Lower lobe of right lung (tissue), 2 donors: ENCODE data around the gene DCHS2. TPM values are rescaled to one million over a fixed set of nuclear protein-coding genes. Genes with fewer than 3 reads are reported as not detected.

Experiments used
- ATAC-seq, 2 donors: fragments of 200-7000 bp; cut with Tn5 transposase; one replicate each; pipeline ENCODE4 v1.9.1; 2020 to 2022; ENCODE audit warnings: mild to moderate bottlenecking in 2 of 2, moderate library complexity in 2 of 2
- DNase-seq: peaks from one replicate; pipeline ENCODE4 v3.0.0-alpha.2; 2020
- H3K27ac ChIP-seq: fragments of 200-600 bp; one replicate; pipeline ENCODE4 v1.8.0; 2022
- H3K27me3 ChIP-seq: fragments of 200-600 bp; one replicate; pipeline ENCODE4 v1.8.0; 2022; ENCODE audit warnings: low read depth
- H3K36me3 ChIP-seq: fragments of 200-600 bp; one replicate; pipeline ENCODE4 v1.8.0; 2022; ENCODE audit warnings: mild to moderate bottlenecking
- H3K4me1 ChIP-seq: fragments of 200-600 bp; one replicate; pipeline ENCODE4 v1.8.0; 2022
- H3K4me3 ChIP-seq: fragments of 200-600 bp; one replicate; pipeline ENCODE4 v1.8.0; 2022; ENCODE audit warnings: mild to moderate bottlenecking
- H3K9me3 ChIP-seq: fragments of 200-600 bp; one replicate; pipeline ENCODE4 v1.8.0; 2022
- intact Hi-C: fragments of 100-400 bp; cut with DNase I; formaldehyde crosslinking; loops from one replicate; pipeline ENCODE4 v1.11.0; 2022
- total RNA-seq: library from RNA; stranded (reverse); fragmentation: NEBNext Ultra II Directional; extraction: Animal tissue kit (Norgen Biotek cat#: 25700); gene quantifications from one replicate; pipeline ENCODE4 v1.2.1, GENCODE V29; 2021
- TF ChIP-seq, protein P1 (sequence below): fragments of 200-600 bp; IDR thresholded peaks from one replicate; pipeline ENCODE4 v1.8.0; 2022; ENCODE audit warnings: antibody characterized with exemption, mild to moderate bottlenecking
- donor health status: DM: no; HTN: yes; CAD: no; lungs with severe emphysema.

The DCHS2 gene
- total RNA-seq, 1 donor from 2014 or later: 0.53 TPM

DNA sequence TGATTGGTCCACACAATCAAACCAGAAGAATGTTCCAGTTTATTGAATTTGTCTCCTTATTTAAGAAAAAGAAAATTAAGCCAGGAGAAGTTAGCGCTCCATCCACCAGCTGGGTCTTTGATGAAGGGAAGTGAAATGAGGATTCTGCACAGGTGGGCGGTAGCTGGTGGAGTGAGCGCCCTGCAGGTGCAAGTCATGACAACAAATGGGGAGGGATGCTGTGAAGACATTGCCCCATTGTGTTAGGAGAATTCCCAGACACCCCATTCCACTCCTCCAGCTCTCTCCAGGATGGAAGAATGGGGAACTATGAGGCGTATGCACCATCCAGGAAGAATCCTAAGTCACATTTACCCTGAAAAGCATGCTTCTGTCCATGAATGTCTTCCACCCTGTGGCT, 35.7 kb upstream of the DCHS2 start:
- H3K27ac ChIP-seq: no peak overlapping the region
- ATAC-seq (no peak), DNase-seq (no peak)
- no peaks in the 10 kb centered on the region for H3K4me1 ChIP-seq
- H3K4me3 ChIP-seq: no peak overlapping the region
- peaks cover 4% of the 10 kb centered on the region for H3K27me3 ChIP-seq
- intact Hi-C loops: no loop called here
- H3K9me3 ChIP-seq: no peaks in the 10 kb centered on the region
- no peaks in the 10 kb centered on the region for H3K36me3 ChIP-seq
- TF ChIP-seq, protein P1, sequence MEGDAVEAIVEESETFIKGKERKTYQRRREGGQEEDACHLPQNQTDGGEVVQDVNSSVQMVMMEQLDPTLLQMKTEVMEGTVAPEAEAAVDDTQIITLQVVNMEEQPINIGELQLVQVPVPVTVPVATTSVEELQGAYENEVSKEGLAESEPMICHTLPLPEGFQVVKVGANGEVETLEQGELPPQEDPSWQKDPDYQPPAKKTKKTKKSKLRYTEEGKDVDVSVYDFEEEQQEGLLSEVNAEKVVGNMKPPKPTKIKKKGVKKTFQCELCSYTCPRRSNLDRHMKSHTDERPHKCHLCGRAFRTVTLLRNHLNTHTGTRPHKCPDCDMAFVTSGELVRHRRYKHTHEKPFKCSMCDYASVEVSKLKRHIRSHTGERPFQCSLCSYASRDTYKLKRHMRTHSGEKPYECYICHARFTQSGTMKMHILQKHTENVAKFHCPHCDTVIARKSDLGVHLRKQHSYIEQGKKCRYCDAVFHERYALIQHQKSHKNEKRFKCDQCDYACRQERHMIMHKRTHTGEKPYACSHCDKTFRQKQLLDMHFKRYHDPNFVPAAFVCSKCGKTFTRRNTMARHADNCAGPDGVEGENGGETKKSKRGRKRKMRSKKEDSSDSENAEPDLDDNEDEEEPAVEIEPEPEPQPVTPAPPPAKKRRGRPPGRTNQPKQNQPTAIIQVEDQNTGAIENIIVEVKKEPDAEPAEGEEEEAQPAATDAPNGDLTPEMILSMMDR: no peak

DNA sequence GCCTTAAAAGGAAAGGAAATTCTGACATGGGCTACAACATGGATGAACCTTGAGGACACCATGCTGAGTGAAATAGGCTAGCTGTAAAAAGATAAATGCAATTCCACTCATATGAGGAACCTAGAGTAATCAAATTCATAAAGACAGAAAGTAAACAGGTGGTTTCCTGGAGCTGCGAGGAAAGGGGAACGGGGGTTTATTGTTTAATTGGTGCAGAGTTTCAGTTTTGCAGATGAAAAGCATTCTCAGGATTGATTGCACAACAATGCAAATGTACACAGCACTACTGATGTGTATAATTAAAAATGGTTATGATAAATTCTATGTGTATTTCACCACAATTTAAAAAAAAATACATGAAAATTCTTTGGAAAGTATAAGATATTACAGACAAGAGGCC, 34.6 kb upstream of the DCHS2 start:
- H3K9me3 ChIP-seq: no peaks in the 10 kb centered on the region
- H3K27me3 ChIP-seq: peaks cover 4% of the 10 kb centered on the region
- TF ChIP-seq, protein P1: no peak
- intact Hi-C loops: no loop called here
- no peaks in the 10 kb centered on the region for H3K36me3 ChIP-seq
- ATAC-seq: no peak
- H3K4me1 ChIP-seq: no peaks in the 10 kb centered on the region
- H3K27ac ChIP-seq: no peak overlapping the region
- DNase-seq: no peak
- H3K4me3 ChIP-seq: no peak overlapping the region

DNA sequence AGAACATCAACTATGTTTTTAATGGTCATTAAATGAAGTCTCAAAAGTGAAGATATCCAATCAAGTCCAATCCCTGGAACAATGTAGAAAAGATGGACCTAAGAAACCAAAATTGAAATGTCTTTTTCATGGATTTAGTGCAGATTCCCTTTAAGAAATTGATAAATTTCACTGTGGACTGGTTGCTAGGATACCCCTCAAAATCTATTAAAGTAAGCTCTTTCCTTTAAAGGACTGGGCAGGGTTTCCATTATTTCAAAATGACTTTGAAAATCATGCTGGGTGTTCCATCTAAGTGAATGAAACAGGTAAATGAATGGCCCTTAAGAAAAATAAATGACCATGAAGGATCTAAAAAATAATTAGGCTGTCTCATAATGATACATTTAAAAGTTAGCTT, 30.0 kb upstream of the DCHS2 start:
- intact Hi-C loops: no loop called here

DNA sequence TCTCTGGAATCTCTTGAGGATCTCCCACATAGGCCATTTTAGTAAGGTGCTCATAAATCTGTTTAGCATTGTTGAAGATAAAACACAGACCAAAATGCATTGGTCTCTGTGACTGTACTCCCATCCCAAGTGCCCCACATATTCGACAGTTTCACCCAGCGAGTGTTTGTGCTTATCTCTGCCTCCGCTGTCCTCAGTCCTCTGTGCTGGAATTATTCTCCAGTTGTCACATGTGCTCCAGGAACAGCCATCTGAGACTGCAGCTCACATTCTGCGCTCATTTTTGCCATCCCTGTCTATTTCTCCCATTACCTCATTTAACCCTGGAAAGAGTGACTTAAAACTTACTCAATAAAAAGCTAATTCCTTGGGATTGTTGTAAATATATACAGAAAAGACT, 27.6 kb upstream of the DCHS2 start:
- intact Hi-C loops: no loop called here
- Histone ChIP-seq H3K9me3 (no peaks in the 10 kb centered on the region), H3K27me3 (peaks cover 3% of the 10 kb centered on the region), H3K4me1 (no peaks in the 10 kb centered on the region), H3K4me3 (no peak overlapping the region), H3K36me3 (no peaks in the 10 kb centered on the region), H3K27ac (no peak overlapping the region)
- TF ChIP-seq, protein P1: no peak
- DNase-seq (no peak), ATAC-seq (no peak)

More for the DNA sequence above, 30.0 kb upstream of the DCHS2 start:
- ATAC-seq: no peak
- no peaks in the 10 kb centered on the region for H3K9me3 ChIP-seq
- DNase-seq: no peak
- TF ChIP-seq, protein P1: no peak
- peaks cover 4% of the 10 kb centered on the region for H3K27me3 ChIP-seq
- H3K36me3 ChIP-seq: no peaks in the 10 kb centered on the region
- H3K27ac ChIP-seq: no peak overlapping the region
- no peak overlapping the region for H3K4me3 ChIP-seq
- H3K4me1 ChIP-seq: no peaks in the 10 kb centered on the region

DNA sequence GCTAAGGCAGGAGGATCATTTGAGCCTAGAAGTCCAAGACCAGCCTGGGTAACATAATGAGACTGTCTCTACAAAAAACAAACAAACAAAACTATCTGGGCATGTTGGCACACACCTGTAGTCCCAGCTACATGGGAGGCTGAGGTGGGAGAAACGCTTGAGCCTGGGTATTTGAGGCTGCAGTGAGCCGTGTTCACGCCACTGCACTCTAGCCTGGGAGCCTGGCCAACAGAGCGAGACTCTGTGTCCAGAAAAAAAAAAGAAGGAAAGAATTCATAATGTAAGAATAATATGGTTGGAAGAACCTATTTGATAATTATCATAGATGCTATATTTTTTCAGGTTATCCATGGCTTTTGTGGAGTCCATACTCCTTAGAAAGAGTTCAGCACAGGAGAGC, 26.0 kb upstream of the DCHS2 start:
- intact Hi-C loops: no loop called here

More for the DNA sequence above, 26.0 kb upstream of the DCHS2 start:
- no peaks in the 10 kb centered on the region for H3K36me3 ChIP-seq
- TF ChIP-seq, protein P1: no peak
- H3K4me3 ChIP-seq: no peak overlapping the region
- DNase-seq (no peak), ATAC-seq (no peak)
- no peaks in the 10 kb centered on the region for H3K9me3 ChIP-seq
- no peaks in the 10 kb centered on the region for H3K27me3 ChIP-seq
- H3K4me1 ChIP-seq: no peaks in the 10 kb centered on the region
- H3K27ac ChIP-seq: no peak overlapping the region
